Heart right ventricle (tissue), 16 donors: ENCODE results near the gene IL22. TPM values are rescaled to one million over a fixed set of nuclear protein-coding genes. Genes with fewer than 3 reads are reported as not detected.
A peak's percentile ranks its signal among the peaks of the same experiment; 100 is the strongest.

Experiments
- ATAC-seq, 8 donors: fragments of 200-7000 bp; cut with Tn5 transposase; one replicate each; pipeline ENCODE4 v1.9.1; 2020; ENCODE audit warnings: mild to moderate bottlenecking in 8 of 8, moderate library complexity in 8 of 8, moderate number of reproducible peaks in 1 of 8
- DNase-seq, 2 donors: peaks; one replicate each; pipeline ENCODE4 v3.0.0-alpha.2; 2020
- H3K27ac ChIP-seq, 10 donors: fragments of 200-600 bp; sonication (generic) in 2 of 10; one replicate each; pipeline versions ENCODE4 v1.5.0 to v1.8.0; 2020 to 2022; ENCODE audit warnings: mild to moderate bottlenecking in 3 of 10
- H3K27me3 ChIP-seq, 7 donors: fragments of 200-600 bp; one replicate each; pipeline ENCODE4 v1.8.0; 2021 to 2022; ENCODE audit warnings: mild to moderate bottlenecking in 2 of 7
- H3K36me3 ChIP-seq, 9 donors: fragments of 200-600 bp; sonication (generic) in 1 of 9; one replicate each; pipeline versions ENCODE4 v1.5.0 to v1.8.0; 2020 to 2022; ENCODE audit warnings: mild to moderate bottlenecking in 2 of 9
- H3K4me1 ChIP-seq, 9 donors: fragments of 200-600 bp; sonication (generic) in 1 of 9; one replicate each; pipeline versions ENCODE4 v1.5.0 to v1.8.0; 2020 to 2022; ENCODE audit warnings: mild to moderate bottlenecking in 4 of 9
- H3K4me3 ChIP-seq, 10 donors: fragments of 200-600 bp; sonication (generic) in 2 of 10; one replicate each; pipeline versions ENCODE4 v1.5.0 to v1.8.0; 2020 to 2022; ENCODE audit warnings: mild to moderate bottlenecking in 7 of 10, moderate library complexity in 2 of 10
- H3K9me3 ChIP-seq, 11 donors: fragments of 200-600 bp in 10 of 11; sonication (generic) in 2 of 11; one replicate each; pipeline versions ENCODE4 v1.5.0 to v1.8.0; 2013 to 2022; ENCODE audit warnings: mild to moderate bottlenecking in 2 of 11, control low read depth in 1 of 11, moderate library complexity in 1 of 11
- WGBS, 2 donors: extraction: QIAGEN DNeasy Blood & Tissue Kit; methylation state at CpG; one replicate each; pipeline ENCODE4 v1.1.7; 2013; ENCODE audit warnings: inconsistent platforms in 1 of 2; 5-methylcytosine and 5-hydroxymethylcytosine counted together
- intact Hi-C, 10 donors: fragments of 100-400 bp; cut with DNase I; formaldehyde crosslinking; loops; one replicate each; pipeline versions ENCODE4 v1.11.1 to v1.14.2; 2022
- polyA plus RNA-seq, 2 donors: library from polyadenylated mRNA; stranded (reverse); fragments of 200-250 nt; gene quantifications; one replicate each; pipeline ENCODE4 v1.2.3, GENCODE V29; 2013
- total RNA-seq, 10 donors: library from RNA; stranded (reverse); fragmentation: NEBNext Ultra II Directional in 3 of 10; extraction: Animal tissue kit (Norgen Biotek cat#: 25700) in 3 of 10; gene quantifications; one replicate each; pipeline versions ENCODE4 v1.2.1 to v1.2.4, GENCODE V29; 2021 to 2023
- TF ChIP-seq, protein P1 (sequence below), 9 donors: fragments of 200-600 bp; sonication (generic) in 2 of 9; IDR thresholded peaks; one replicate each; pipeline versions ENCODE4 v1.5.0 to v1.8.0; 2021 to 2022; ENCODE audit warnings: antibody characterized with exemption in 9 of 9, mild to moderate bottlenecking in 5 of 9, moderate library complexity in 1 of 9
- donor health status: Arrhythmogenic right ventricular cardiomyopathy.
- donor health status: ischemic (EF 13 %, LVEDD 7.1; RV severe dilation, severe dysfunction).
- donor health status: healthy with polysubstance abuse.
- donor health status: DM: no; HTN: yes; CAD: no.
- donor health status: DM: no; HTN: no; CAD: no.
- donor health status: ischemic (EF 25% LVEDD 6.9; RV normal size, moderate dysfunction).
- donor health status: ischemic (EF 25% LVEDD 5.7; RV mildly dilated, moderate dysfunction).
- donor health status: healthy.
- donor health status: DM: yes; HTN: yes; CAD: no.
- donor health status: Ischemic cardiomyopathy.
- donor health status: ischemic (EF 35%, LVEDD 5.7; RV mildly dilated, moderate dysfunction).
- donor health status: nonischemic (EF 11% LVEDD 7.7; RV severe dilation, severe dysfunction).
- donor health status: DM: yes; HTN: yes; CAD: no.
- donor health status: PGD.
- donor health status: ischemic (EF 29% LVEDD 5.4; RV normal size, mild dysfunction).
- donor health status: nonischemic (EF 23%, LVEDD 6.1; RV moderate dilation, normal function).

The IL22 gene
- total and polyA plus RNA-seq, 12 donors: not detected

DNA sequence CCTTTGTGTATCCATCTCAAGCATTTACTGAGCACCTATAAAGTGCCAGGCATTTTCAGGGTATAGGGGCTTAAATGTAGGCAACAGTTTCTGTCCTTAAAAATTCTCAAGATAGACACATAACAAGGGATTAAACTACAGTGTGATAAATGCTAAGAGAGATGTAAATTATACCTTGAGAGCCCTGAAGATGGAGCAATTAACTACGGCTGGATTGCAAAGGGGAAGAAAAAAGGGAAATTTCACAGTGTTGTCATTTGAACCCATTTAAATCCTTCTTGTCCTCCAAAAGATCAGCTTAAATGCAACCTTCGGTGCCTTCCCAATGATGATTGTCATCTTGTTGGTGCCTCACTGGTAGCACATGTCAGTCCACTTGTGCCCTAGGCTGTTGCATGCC, 16.3 kb downstream of the IL22 start:
- H3K27ac ChIP-seq: peak overlapping the region in 4 of 10 donors; percentile 9 to 70 (median 40)
- H3K36me3 ChIP-seq: no peaks in the 10 kb centered on the region
- DNase-seq: no peak
- no peaks in the 10 kb centered on the region for H3K9me3 ChIP-seq
- peak overlapping the region in 8 of 10 donors; percentile 7 to 48 (median 38) for H3K4me3 ChIP-seq
- peak in 4 of 8 donors; percentile 27 to 38 (median 36) for ATAC-seq
- no peaks in the 10 kb centered on the region for H3K27me3 ChIP-seq
- H3K4me1 ChIP-seq: peaks cover 0 to 37% (median 15%) of the 10 kb centered on the region in 9 donors
- WGBS, 2 donors: 60 to 64% methylated on average over 2 of the region's 2 CpGs
- TF ChIP-seq, protein P1, sequence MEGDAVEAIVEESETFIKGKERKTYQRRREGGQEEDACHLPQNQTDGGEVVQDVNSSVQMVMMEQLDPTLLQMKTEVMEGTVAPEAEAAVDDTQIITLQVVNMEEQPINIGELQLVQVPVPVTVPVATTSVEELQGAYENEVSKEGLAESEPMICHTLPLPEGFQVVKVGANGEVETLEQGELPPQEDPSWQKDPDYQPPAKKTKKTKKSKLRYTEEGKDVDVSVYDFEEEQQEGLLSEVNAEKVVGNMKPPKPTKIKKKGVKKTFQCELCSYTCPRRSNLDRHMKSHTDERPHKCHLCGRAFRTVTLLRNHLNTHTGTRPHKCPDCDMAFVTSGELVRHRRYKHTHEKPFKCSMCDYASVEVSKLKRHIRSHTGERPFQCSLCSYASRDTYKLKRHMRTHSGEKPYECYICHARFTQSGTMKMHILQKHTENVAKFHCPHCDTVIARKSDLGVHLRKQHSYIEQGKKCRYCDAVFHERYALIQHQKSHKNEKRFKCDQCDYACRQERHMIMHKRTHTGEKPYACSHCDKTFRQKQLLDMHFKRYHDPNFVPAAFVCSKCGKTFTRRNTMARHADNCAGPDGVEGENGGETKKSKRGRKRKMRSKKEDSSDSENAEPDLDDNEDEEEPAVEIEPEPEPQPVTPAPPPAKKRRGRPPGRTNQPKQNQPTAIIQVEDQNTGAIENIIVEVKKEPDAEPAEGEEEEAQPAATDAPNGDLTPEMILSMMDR (IDR thresholded peaks at IDR 0.05): peak in 3 of 9 donors; percentile 13 to 33 (median 29)
- intact Hi-C loops: loop anchor here in 2 of 10 donors (5.0 kb wide), 1 partner anchor 80 kb away; no protein-coding TSS in a partner anchor

DNA sequence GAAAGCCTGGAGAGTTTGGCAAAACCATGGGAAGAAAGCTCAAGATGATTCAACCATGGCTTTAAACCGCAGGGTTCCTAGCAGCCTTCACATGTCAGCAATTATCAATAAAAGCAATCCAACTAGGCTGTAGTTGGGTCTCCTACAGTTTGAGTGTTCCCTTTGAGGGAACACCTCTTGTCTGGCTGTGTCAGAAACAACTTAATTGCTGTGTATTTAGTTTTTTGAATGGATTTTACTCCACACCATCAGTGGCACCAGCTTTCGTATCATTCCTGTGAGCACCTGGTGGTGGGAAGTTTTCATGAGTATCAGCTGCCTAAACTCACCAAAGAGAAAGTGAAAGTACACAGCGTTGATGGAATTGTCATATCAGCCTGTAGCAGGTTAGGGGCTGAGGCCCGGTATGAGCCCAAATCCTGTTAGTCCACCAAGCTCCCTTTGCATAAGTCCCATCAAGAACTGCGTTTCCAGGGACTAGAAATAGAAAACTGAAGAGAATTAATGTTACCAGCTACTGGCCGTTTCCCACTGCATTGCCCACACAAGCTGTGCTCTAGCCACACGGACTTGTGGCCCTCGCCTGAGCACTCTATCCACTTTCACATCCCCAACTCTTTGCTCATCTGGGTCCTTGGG, 16.9 kb downstream of the IL22 start:
- intact Hi-C loops: loop anchor here in 2 of 10 donors (5.0 kb wide), 1 partner anchor 81 kb away; no protein-coding TSS in a partner anchor
- Histone ChIP-seq H3K4me1 (peaks cover 0 to 34% (median 11%) of the 10 kb centered on the region in 9 donors), H3K27ac (peak overlapping the region in 5 of 10 donors; percentile 6 to 70 (median 38)), H3K9me3 (no peaks in the 10 kb centered on the region), H3K36me3 (no peaks in the 10 kb centered on the region), H3K4me3 (peak overlapping the region in 9 of 10 donors; percentile 7 to 48 (median 38)), H3K27me3 (no peaks in the 10 kb centered on the region)
- peak in 7 of 8 donors; percentile 51 to 80 (median 69) for ATAC-seq
- WGBS, 2 donors: 58 to 76% methylated on average over 8 of the region's 8 CpGs
- peak in 1 of 2 donors; percentile 10 for DNase-seq
- TF ChIP-seq, protein P1 (IDR thresholded peaks at IDR 0.05): peak in 1 of 9 donors; percentile 8

DNA sequence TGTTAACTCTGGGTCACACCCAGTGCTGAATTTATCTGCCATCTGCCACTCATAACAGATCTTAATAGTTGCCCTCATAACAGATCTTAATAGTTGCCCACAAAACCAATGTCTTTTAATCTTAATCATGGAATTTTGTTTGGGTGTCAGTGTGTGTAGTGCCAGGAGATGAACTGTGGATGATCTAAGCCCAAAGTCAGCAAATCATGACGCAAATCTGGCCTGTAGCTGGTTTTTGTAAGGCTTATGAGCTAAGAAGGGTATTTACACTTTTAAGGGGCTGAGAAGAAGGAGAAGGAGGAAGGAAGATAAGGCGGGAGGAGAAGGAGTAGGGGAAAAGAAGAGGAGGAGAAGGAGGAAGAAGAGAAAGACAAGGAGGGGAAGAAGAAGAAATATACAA, 17.8 kb downstream of the IL22 start:
- Histone ChIP-seq H3K36me3 (no peaks in the 10 kb centered on the region), H3K4me3 (no peak overlapping the region), H3K4me1 (peaks cover 0 to 25% (median 6%) of the 10 kb centered on the region in 9 donors), H3K27ac (no peak overlapping the region), H3K9me3 (no peaks in the 10 kb centered on the region), H3K27me3 (no peaks in the 10 kb centered on the region)
- TF ChIP-seq, protein P1 (IDR thresholded peaks at IDR 0.05): no peak
- 87 to 92% methylated on average over 2 of the region's 2 CpGs for WGBS, 2 donors
- intact Hi-C loops: loop anchor here in 2 of 10 donors (5.0 kb wide), 1 partner anchor 82 kb away; no protein-coding TSS in a partner anchor
- DNase-seq (no peak), ATAC-seq (no peak)

DNA sequence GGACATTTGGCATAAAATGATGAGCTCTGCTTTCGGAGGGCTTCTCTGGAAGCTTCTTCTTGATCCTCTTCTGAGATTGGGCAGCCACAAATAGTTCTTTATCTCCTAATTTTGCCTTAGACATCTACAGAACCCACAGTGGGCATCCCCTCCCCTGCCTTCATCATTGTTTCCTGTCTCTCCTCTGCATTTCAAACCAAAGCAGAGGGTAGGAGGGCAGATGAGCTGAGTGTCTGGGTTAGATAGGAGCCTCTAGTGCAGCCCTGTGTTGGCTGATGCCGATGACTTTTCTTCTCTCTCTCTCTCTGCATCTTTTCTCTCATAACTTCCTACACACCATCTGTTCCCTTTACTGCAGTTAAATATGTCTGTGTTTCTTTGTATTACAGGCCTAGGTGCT, 19.3 kb downstream of the IL22 start:
- WGBS, 2 donors: 92 to 96% methylated on average over 2 of the region's 2 CpGs
- no peak overlapping the region for H3K4me3 ChIP-seq
- intact Hi-C loops: no loop called here
- H3K9me3 ChIP-seq: no peaks in the 10 kb centered on the region
- no peak for DNase-seq
- no peaks in the 10 kb centered on the region for H3K27me3 ChIP-seq
- peaks cover 0 to 20% (median 4%) of the 10 kb centered on the region in 9 donors for H3K4me1 ChIP-seq
- H3K36me3 ChIP-seq: no peaks in the 10 kb centered on the region
- TF ChIP-seq, protein P1 (IDR thresholded peaks at IDR 0.05): no peak
- ATAC-seq: no peak
- no peak overlapping the region for H3K27ac ChIP-seq
